Measurements from ENCODE around the gene DYDC1. TPM values are rescaled to one million over a fixed set of nuclear protein-coding genes. Genes with fewer than 3 reads are reported as not detected.

The DYDC1 gene
- total RNA-seq, 1 donor from 2014 or later, result not detected

GRCh38 chr10:80290474-80291220, 65.9 kb downstream of the DYDC1 start:
- Mint-ChIP-seq H3K4me3 (ENCODE audit: low read depth) (no peak overlapping the region), H3K9me3 (ENCODE audit: low read depth) (peaks cover 6% of the 10 kb centered on the region), H3K27me3 (peaks cover 7% of the 10 kb centered on the region), H3K27ac (no peak overlapping the region), H3K36me3 (ENCODE audit: insufficient read depth) (no peaks in the 10 kb centered on the region), H3K4me1 (ENCODE audit: low read depth) (peaks cover 20% of the 10 kb centered on the region)
- TF ChIP-seq CTCF (IDR thresholded peaks at IDR 0.05; ENCODE audit: unreplicated experiment), result no peak
- DNase-seq (ENCODE audit: low spot score, unreplicated experiment), result no peak

- DNase-seq (ENCODE audit: low spot score, unreplicated experiment), result no peak
- H3K4me3 Mint-ChIP-seq (ENCODE audit: low read depth), result no peak within 1 kb of the TSS
Measured at GRCh38 chr10:80289451-80290287, 66.9 kb downstream of the DYDC1 start, which contains the start of gene MAT1A. Gene MAT1A (minus strand): TSS chr10:80289658. CDS start chr10:80289423, 235 bp downstream.

GRCh38 chr10:80288849-80289248, 67.7 kb downstream of the DYDC1 start:
- no peak for TF ChIP-seq CTCF (IDR thresholded peaks at IDR 0.05; ENCODE audit: unreplicated experiment)
- no peaks in the 10 kb centered on the region for H3K9me3 Mint-ChIP-seq (ENCODE audit: low read depth)
- no peak for DNase-seq (ENCODE audit: low spot score, unreplicated experiment)
- peaks cover 19% of the 10 kb centered on the region for H3K4me1 Mint-ChIP-seq (ENCODE audit: low read depth)
- H3K27ac Mint-ChIP-seq, result no peak overlapping the region
- H3K4me3 Mint-ChIP-seq (ENCODE audit: low read depth), result no peak overlapping the region
- H3K27me3 Mint-ChIP-seq, result peaks cover 7% of the 10 kb centered on the region
- H3K36me3 Mint-ChIP-seq (ENCODE audit: insufficient read depth), result no peaks in the 10 kb centered on the region

More at GRCh38 chr10:80289451-80290287, 66.9 kb downstream of the DYDC1 start, which contains the start of gene MAT1A:
- Mint-ChIP-seq H3K27me3 (peaks cover 7% of the 10 kb centered on the region), H3K9me3 (ENCODE audit: low read depth) (no peaks in the 10 kb centered on the region), H3K36me3 (ENCODE audit: insufficient read depth) (no peaks in the 10 kb centered on the region), H3K27ac (no peak within 1 kb of the TSS), H3K4me1 (ENCODE audit: low read depth) (peaks cover 19% of the 10 kb centered on the region)
- no peak for TF ChIP-seq CTCF (IDR thresholded peaks at IDR 0.05; ENCODE audit: unreplicated experiment)

Other genes starting within 250 kb of the DYDC1 start
- gene PLAC9, start 224.0 kb downstream of the DYDC1 start, total RNA-seq, result 0.79 and 1.6 TPM in 2 replicates
- gene ANXA11, start 151.2 kb downstream of the DYDC1 start, total RNA-seq, result 120 and 126 TPM in 2 replicates
- 0.13 and 0.34 TPM in 2 replicates for gene MAT1A, start 67.1 kb downstream of the DYDC1 start, total RNA-seq
- gene DYDC2, start within 50 bp of the DYDC1 start, total RNA-seq, result 1.4 and 1.8 TPM in 2 replicates
- 132 and 137 TPM in 2 replicates for gene PRXL2A, start 51.8 kb upstream of the DYDC1 start, total RNA-seq
- 126 TPM in 2 replicates for gene TSPAN14, start 97.6 kb upstream of the DYDC1 start, total RNA-seq
- 0.11 and 0.12 TPM in 2 replicates for gene SH2D4B, start 181.1 kb upstream of the DYDC1 start, total RNA-seq

Data from progenitor cell of endocrine pancreas (in vitro differentiated cells).